Activated B cell treated with CpG ODN at 0.5 μM for 24 hours (primary cell): ENCODE measurements around the gene PRAC2. TPM values are rescaled to one million over a fixed set of nuclear protein-coding genes. Genes with fewer than 3 reads are reported as not detected.

Experiments used
- ATAC-seq: fragments of 200-7000 bp; cut with Tn5 transposase; one replicate; pipeline ENCODE4 v1.10.0; 2021; ENCODE audit warnings: low read depth, mild to moderate bottlenecking, moderate library complexity
- CTCF ChIA-PET: fragments of 350-600 bp; sonication (Branson Sonifier 250); formaldehyde crosslinking; loops from one replicate; lab custom pipeline; 2021; ENCODE audit warnings: antibody characterized with exemption; lab: Charles Lee
- POLR2A ChIA-PET: fragments of 350-600 bp; sonication (Branson Sonifier 250); formaldehyde crosslinking; loops from one replicate; lab custom pipeline; 2021; ENCODE audit warnings: antibody characterized with exemption; lab: Charles Lee
- DNase-seq: peaks from one replicate; pipeline ENCODE4 v3.0.0; 2022
- H3K27ac Mint-ChIP-seq: one replicate; pipeline ENCODE4 v1.8.0; 2020; ENCODE audit warnings: mixed read lengths
- H3K27me3 Mint-ChIP-seq: one replicate; pipeline ENCODE4 v1.8.0; 2021; ENCODE audit warnings: mixed read lengths
- H3K36me3 Mint-ChIP-seq: one replicate; pipeline ENCODE4 v1.8.0; 2021; ENCODE audit warnings: low read depth, mixed read lengths
- H3K4me1 Mint-ChIP-seq: one replicate; pipeline ENCODE4 v1.8.0; 2021; ENCODE audit warnings: mixed read lengths
- H3K4me3 Mint-ChIP-seq: one replicate; pipeline ENCODE4 v1.8.0; 2020; ENCODE audit warnings: mild to moderate bottlenecking, mixed read lengths
- H3K9me3 Mint-ChIP-seq: one replicate; pipeline ENCODE4 v1.8.0; 2020; ENCODE audit warnings: mixed read lengths
- CTCF ChIP-seq: fragments of 200-600 bp; IDR thresholded peaks from one replicate; pipeline ENCODE4 v1.8.0; 2022; ENCODE audit warnings: antibody characterized with exemption, mild to moderate bottlenecking
- intact Hi-C: fragments of 100-400 bp; cut with micrococcal nuclease; formaldehyde crosslinking; loops from one replicate; pipeline ENCODE4 v1.15.1; 2024
- total RNA-seq: library from RNA; stranded (reverse); gene quantifications from 2 replicates; pipeline ENCODE4 v1.2.3, GENCODE V29; 2022

Gene PRAC2
- total RNA-seq, 1 donor from 2014 or later, result not detected

GRCh38 chr17:48735062-48735351 lies 12.0 kb downstream of the PRAC2 start:
- CTCF ChIA-PET, result no interaction called here
- TF ChIP-seq CTCF, result no peak
- intact Hi-C loops, result no loop called here
- H3K27me3 Mint-ChIP-seq, result peaks cover 75% of the 10 kb centered on the region
- DNase-seq (no peak), ATAC-seq (no peak)
- H3K4me1 Mint-ChIP-seq, result peaks cover 18% of the 10 kb centered on the region
- POLR2A ChIA-PET, result no interaction called here
- H3K4me3 Mint-ChIP-seq, result no peak overlapping the region
- H3K27ac Mint-ChIP-seq, result no peak overlapping the region
- no peaks in the 10 kb centered on the region for H3K36me3 Mint-ChIP-seq
- no peaks in the 10 kb centered on the region for H3K9me3 Mint-ChIP-seq

- no peak for TF ChIP-seq CTCF
- DNase-seq (no peak), ATAC-seq (no peak)
- CTCF ChIA-PET, result interaction anchor here (1.3 kb wide), 1 partner anchor 12 kb away, joined by 4 read pairs; no protein-coding TSS in a partner anchor
- Mint-ChIP-seq H3K27ac (no peak overlapping the region), H3K9me3 (no peaks in the 10 kb centered on the region), H3K36me3 (no peaks in the 10 kb centered on the region), H3K4me1 (peaks cover 17% of the 10 kb centered on the region), H3K4me3 (no peak overlapping the region), H3K27me3 (peaks cover 75% of the 10 kb centered on the region)
- intact Hi-C loops, result no loop called here
- POLR2A ChIA-PET, result interaction anchor here (1.4 kb wide), 1 partner anchor 14 kb away, joined by 4 read pairs; no protein-coding TSS in a partner anchor
Measured at GRCh38 chr17:48737330-48738043, 14.5 kb downstream of the PRAC2 start.

- ATAC-seq (no peak), DNase-seq (no peak)
- Mint-ChIP-seq H3K4me1 (peaks cover 11% of the 10 kb centered on the region), H3K9me3 (no peaks in the 10 kb centered on the region), H3K4me3 (no peak overlapping the region), H3K27ac (no peak overlapping the region), H3K36me3 (no peaks in the 10 kb centered on the region), H3K27me3 (peaks cover 75% of the 10 kb centered on the region)
- TF ChIP-seq CTCF, result no peak
- CTCF ChIA-PET, result interaction anchor here (1.3 kb wide), 1 partner anchor 13 kb away, joined by 4 read pairs; no protein-coding TSS in a partner anchor
- POLR2A ChIA-PET, result interaction anchor here (1.4 kb wide), 1 partner anchor 13 kb away, joined by 4 read pairs; no protein-coding TSS in a partner anchor
- intact Hi-C loops, result no loop called here
Measured at GRCh38 chr17:48738424-48738802, 15.4 kb downstream of the PRAC2 start.

- intact Hi-C loops, result no loop called here
- TF ChIP-seq CTCF, result no peak
- Mint-ChIP-seq H3K36me3 (no peaks in the 10 kb centered on the region), H3K27ac (no peak overlapping the region), H3K9me3 (no peaks in the 10 kb centered on the region), H3K4me1 (peaks cover 6% of the 10 kb centered on the region), H3K4me3 (peak overlapping the region; percentile 15), H3K27me3 (peaks cover 69% of the 10 kb centered on the region)
- CTCF ChIA-PET, result interaction anchor here (1.1 to 1.3 kb wide), 2 partner anchors 14 to 103 kb away, joined by 3 to 4 read pairs; no protein-coding TSS in a partner anchor
- no peak for ATAC-seq
- POLR2A ChIA-PET, result interaction anchor here (1.4 kb wide), 1 partner anchor 13 kb away, joined by 4 read pairs; no protein-coding TSS in a partner anchor
- no peak for DNase-seq
Measured at GRCh38 chr17:48738803-48739526, 16.0 kb downstream of the PRAC2 start.

GRCh38 chr17:48740537-48740936 lies 17.6 kb downstream of the PRAC2 start:
- no peak for TF ChIP-seq CTCF
- peaks cover 6% of the 10 kb centered on the region for H3K4me1 Mint-ChIP-seq
- ChIA-PET CTCF (no interaction called here), POLR2A (interaction anchor here (0.6 to 0.7 kb wide), 2 partner anchors 225 to 613 kb away, joined by 4 read pairs; no protein-coding TSS in a partner anchor)
- H3K9me3 Mint-ChIP-seq, result no peaks in the 10 kb centered on the region
- intact Hi-C loops, result no loop called here
- no peak overlapping the region for H3K27ac Mint-ChIP-seq
- no peak for DNase-seq
- peaks cover 69% of the 10 kb centered on the region for H3K27me3 Mint-ChIP-seq
- no peak overlapping the region for H3K4me3 Mint-ChIP-seq
- no peaks in the 10 kb centered on the region for H3K36me3 Mint-ChIP-seq
- no peak for ATAC-seq
